ENCODE results near the gene FKBP5. TPM values are rescaled to one million over a fixed set of nuclear protein-coding genes. Genes with fewer than 3 reads are reported as not detected.

The FKBP5 gene
- total and polyA plus RNA-seq, 9 of the 15 experiments (the other 6 are each of a cell fraction or from before 2014, with no cell fraction given), result 32.7 to 151 (median 75.0) TPM

- peak; percentile 53; the same call in 1 of the 2 replicates for TF ChIP-seq ZBTB17 (CRISPR knock-in tag; IDR thresholded peaks at IDR 0.05)
- peak; percentile 84 for TF ChIP-seq GTF2E2 (tag; IDR thresholded peaks at IDR 0.05)
- TF ChIP-seq NFRKB (IDR thresholded peaks at IDR 0.05; ENCODE audit: low read depth), result peak; percentile 82; the same call in 1 of the 2 replicates
- TF ChIP-seq ESRRA (IDR thresholded peaks at IDR 0.05; ENCODE audit: borderline replicate concordance, low read depth), result 0 out of 2 replicates have a peak, but pooled peaks have one; percentile 12
- TF ChIP-seq ZFX (CRISPR knock-in tag; IDR thresholded peaks at IDR 0.05), result peak; percentile 92
- TF ChIP-seq NBN (IDR thresholded peaks at IDR 0.05; ENCODE audit: low read depth), result peak; percentile 61; the same call in 1 of the 2 replicates
- TF ChIP-seq, protein P1, sequence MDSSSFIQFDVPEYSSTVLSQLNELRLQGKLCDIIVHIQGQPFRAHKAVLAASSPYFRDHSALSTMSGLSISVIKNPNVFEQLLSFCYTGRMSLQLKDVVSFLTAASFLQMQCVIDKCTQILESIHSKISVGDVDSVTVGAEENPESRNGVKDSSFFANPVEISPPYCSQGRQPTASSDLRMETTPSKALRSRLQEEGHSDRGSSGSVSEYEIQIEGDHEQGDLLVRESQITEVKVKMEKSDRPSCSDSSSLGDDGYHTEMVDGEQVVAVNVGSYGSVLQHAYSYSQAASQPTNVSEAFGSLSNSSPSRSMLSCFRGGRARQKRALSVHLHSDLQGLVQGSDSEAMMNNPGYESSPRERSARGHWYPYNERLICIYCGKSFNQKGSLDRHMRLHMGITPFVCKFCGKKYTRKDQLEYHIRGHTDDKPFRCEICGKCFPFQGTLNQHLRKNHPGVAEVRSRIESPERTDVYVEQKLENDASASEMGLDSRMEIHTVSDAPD (CRISPR knock-in tag; IDR thresholded peaks at IDR 0.05), result 0 out of 2 replicates have a peak, but pooled peaks have one; percentile 10
- no peak for TF ChIP-seq KLF6 (CRISPR knock-in tag; IDR thresholded peaks at IDR 0.05; ENCODE audit: borderline replicate concordance)
- TF ChIP-seq HDAC2 (IDR thresholded peaks at IDR 0.05), result peak; percentile 76; the same call in 1 of the 2 replicates
- TF ChIP-seq CBX5 (IDR thresholded peaks at IDR 0.05; ENCODE audit: borderline replicate concordance, low read depth), result peak; percentile 11; the same call in 1 of the 2 replicates
- TF ChIP-seq ZNF740 (CRISPR knock-in tag; IDR thresholded peaks at IDR 0.05), result peak; percentile 57; the same call in 1 of the 2 replicates
- TF ChIP-seq ZNF740 (tag; IDR thresholded peaks at IDR 0.05), result peak in 1 of 2 experiments; percentile 41; a peak in 1 of 4 replicates
- TF ChIP-seq POLR2A (conservative IDR thresholded peaks at IDR 0.05), result peak; percentile 89
- TF ChIP-seq EP300 (IDR thresholded peaks at IDR 0.05; ENCODE audit: low read length), result peak; percentile 65; the same call in 1 of the 2 replicates
- TF ChIP-seq RB1 (IDR thresholded peaks at IDR 0.05; ENCODE audit: low read depth), result peak; percentile 59; the same call in 1 of the 2 replicates
- TF ChIP-seq PRPF4 (IDR thresholded peaks at IDR 0.05; ENCODE audit: insufficient read depth, low read depth, low read length, poor library complexity, severe bottlenecking), result peak; percentile 93
- no peak for TF ChIP-seq GTF2B (IDR thresholded peaks at IDR 0.05; ENCODE audit: extremely low read depth, insufficient read length)
- peak; percentile 55 for TF ChIP-seq PHF20 (IDR thresholded peaks at IDR 0.05; ENCODE audit: partially characterized antibody)
- TF ChIP-seq FOXJ2 (tag; IDR thresholded peaks at IDR 0.05), result no peak
- TF ChIP-seq ZNF274 (IDR thresholded peaks at IDR 0.05; ENCODE audit: borderline replicate concordance, low read depth, low read length), result no peak
- TF ChIP-seq E2F6 (IDR thresholded peaks at IDR 0.05; ENCODE audit: borderline replicate concordance in 1 of 2, extremely low read depth in 1 of 2, insufficient read depth in 1 of 2, insufficient read length in 1 of 2, low read depth in 1 of 2, low read length in 1 of 2, poor library complexity in 1 of 2, severe bottlenecking in 1 of 2), result peak; percentile 59 to 81
- TF ChIP-seq, protein P2, sequence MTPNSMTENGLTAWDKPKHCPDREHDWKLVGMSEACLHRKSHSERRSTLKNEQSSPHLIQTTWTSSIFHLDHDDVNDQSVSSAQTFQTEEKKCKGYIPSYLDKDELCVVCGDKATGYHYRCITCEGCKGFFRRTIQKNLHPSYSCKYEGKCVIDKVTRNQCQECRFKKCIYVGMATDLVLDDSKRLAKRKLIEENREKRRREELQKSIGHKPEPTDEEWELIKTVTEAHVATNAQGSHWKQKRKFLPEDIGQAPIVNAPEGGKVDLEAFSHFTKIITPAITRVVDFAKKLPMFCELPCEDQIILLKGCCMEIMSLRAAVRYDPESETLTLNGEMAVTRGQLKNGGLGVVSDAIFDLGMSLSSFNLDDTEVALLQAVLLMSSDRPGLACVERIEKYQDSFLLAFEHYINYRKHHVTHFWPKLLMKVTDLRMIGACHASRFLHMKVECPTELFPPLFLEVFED (CRISPR knock-in tag; conservative IDR thresholded peaks at IDR 0.05), result no peak; the same call in 1 of the 2 replicates
Measured at GRCh38 chr6:35731736-35732532, 43.2 kb upstream of the FKBP5 start (continued).
